Common myeloid progenitor, CD34-positive (primary cell): Measurements from ENCODE around the gene UVRAG.
"Not testable (repeated sequence)": the region's sequence is repeated elsewhere in the genome, so short reads cannot be mapped to it uniquely, and the experiment has no call there.

Source experiments
- CTCF ChIA-PET: fragments of 350-600 bp; sonication (Branson Sonifier 250); formaldehyde crosslinking; loops from one replicate; lab custom pipeline; 2021; ENCODE audit warnings: antibody characterized with exemption; lab: Charles Lee
- POLR2A ChIA-PET: fragments of 350-600 bp; sonication (Branson Sonifier 250); formaldehyde crosslinking; loops from one replicate; lab custom pipeline; 2021; ENCODE audit warnings: antibody characterized with exemption; lab: Charles Lee
- DNase-seq, 3 donors: peaks; one replicate each; pipeline versions ENCODE4 v3.0.0 to v3.0.0-alpha.2; 2013
- H3K27ac ChIP-seq, 2 experiments: 1 replicate in 1 of 2; 2 replicates in 1 of 2; pipeline ENCODE4 v1.7.0; 2013; ENCODE audit warnings: inconsistent platforms in 2 of 2, low read length in 2 of 2, mild to moderate bottlenecking in 2 of 2, low read depth in 1 of 2, moderate library complexity in 1 of 2; ENCODE audit not compliant: severe bottlenecking in 2 of 2, insufficient read depth in 1 of 2, poor library complexity in 1 of 2
- H3K27me3 ChIP-seq, 5 experiments: replicated peaks in 2 of 5; 1 replicate in 3 of 5; 2 replicates in 2 of 5; pipeline versions ENCODE4 v1.6.1 to v1.7.0; 2013; ENCODE audit warnings: low read length in 4 of 5, mild to moderate bottlenecking in 2 of 5, moderate library complexity in 2 of 5, inconsistent platforms in 1 of 5; ENCODE audit not compliant: insufficient read depth in 5 of 5, control insufficient read depth in 4 of 5
- H3K36me3 ChIP-seq, 4 experiments: 1 replicate in 2 of 4; 2 replicates in 2 of 4; pipeline versions ENCODE4 v1.6.1 to v1.7.0; 2013; ENCODE audit warnings: low read length in 3 of 4, control low read depth in 1 of 4, mild to moderate bottlenecking in 1 of 4; ENCODE audit not compliant: control insufficient read depth in 4 of 4, insufficient read depth in 4 of 4
- H3K4me1 ChIP-seq, 4 experiments: 1 replicate in 3 of 4; 2 replicates in 1 of 4; pipeline versions ENCODE4 v1.6.1 to v1.7.1; 2013; ENCODE audit warnings: low read length in 3 of 4, mild to moderate bottlenecking in 3 of 4, control low read depth in 1 of 4, inconsistent platforms in 1 of 4, moderate library complexity in 1 of 4; ENCODE audit not compliant: control insufficient read depth in 4 of 4, insufficient read depth in 4 of 4; ENCODE audit errors: control extremely low read depth in 1 of 4
- H3K4me3 ChIP-seq, 7 experiments: 1 replicate in 4 of 7; 2 replicates in 3 of 7; pipeline versions ENCODE4 v1.5.1 to v1.7.0; 2013; ENCODE audit warnings: mild to moderate bottlenecking in 7 of 7, low read length in 6 of 7, moderate library complexity in 6 of 7, inconsistent platforms in 2 of 7, low read depth in 2 of 7, control low read depth in 1 of 7; ENCODE audit not compliant: insufficient read depth in 4 of 7, control insufficient read depth in 1 of 7; ENCODE audit errors: extremely low read depth in 1 of 7
- H3K9me3 ChIP-seq, 5 experiments: 1 replicate in 4 of 5; 2 replicates in 1 of 5; pipeline versions ENCODE4 v1.6.1 to v1.7.1; 2013; ENCODE audit warnings: low read length in 4 of 5, mild to moderate bottlenecking in 2 of 5, inconsistent platforms in 1 of 5, low read depth in 1 of 5, moderate library complexity in 1 of 5; ENCODE audit not compliant: control insufficient read depth in 4 of 5, insufficient read depth in 2 of 5; ENCODE audit errors: control extremely low read depth in 1 of 5
- whole genome bisulfite sequencing: methylation state at CpG from one replicate; pipeline ENCODE4 v1.1.5; 2013; ENCODE audit not compliant: insufficient coverage; 5-methylcytosine and 5-hydroxymethylcytosine counted together

UVRAG gene

DNA sequence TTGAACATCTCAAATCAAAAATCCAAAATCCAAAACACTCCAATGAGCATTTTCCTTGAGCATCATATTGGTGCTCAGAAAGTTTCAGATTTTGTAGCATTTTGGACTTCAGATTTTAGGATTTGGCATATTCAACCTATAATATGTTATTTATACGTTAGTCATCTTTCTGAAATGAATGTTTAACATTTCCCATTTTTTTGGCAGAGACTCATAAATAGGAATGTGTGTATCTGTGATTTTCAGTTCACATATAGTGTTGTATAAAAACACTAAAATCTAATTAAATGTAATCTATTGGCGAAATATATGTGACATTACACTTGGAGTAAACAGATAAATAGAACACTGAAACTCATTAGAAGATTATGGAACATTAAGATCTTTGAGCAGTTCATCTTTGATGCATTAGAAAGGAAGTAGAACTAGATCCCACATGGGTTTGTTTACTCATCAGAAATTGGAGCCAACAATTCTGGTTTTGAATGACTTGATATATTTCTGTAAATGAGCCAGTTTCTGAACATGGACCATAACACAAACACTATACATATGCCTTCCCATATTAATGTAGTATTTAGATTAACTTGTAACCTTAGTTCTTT lies 153.1 kb downstream of the UVRAG start:
- DNase-seq, result no peak
- H3K27me3 ChIP-seq, result no peaks in the 10 kb centered on the region
- H3K4me3 ChIP-seq, result no peak overlapping the region
- CTCF ChIA-PET, result no interaction called here
- POLR2A ChIA-PET, result no interaction called here
- peaks cover 0 to 14% (median 2%) of the 10 kb centered on the region in 5 experiments for H3K9me3 ChIP-seq
- H3K36me3 ChIP-seq, result peaks cover 0 to 4% (median 0%) of the 10 kb centered on the region in 4 experiments
- no CpG with 5 or more reads among the region's 2 CpGs for WGBS
- no peak overlapping the region for H3K27ac ChIP-seq
- H3K4me1 ChIP-seq, result peaks cover 0 to 4% (median 0%) of the 10 kb centered on the region in 4 experiments

DNA sequence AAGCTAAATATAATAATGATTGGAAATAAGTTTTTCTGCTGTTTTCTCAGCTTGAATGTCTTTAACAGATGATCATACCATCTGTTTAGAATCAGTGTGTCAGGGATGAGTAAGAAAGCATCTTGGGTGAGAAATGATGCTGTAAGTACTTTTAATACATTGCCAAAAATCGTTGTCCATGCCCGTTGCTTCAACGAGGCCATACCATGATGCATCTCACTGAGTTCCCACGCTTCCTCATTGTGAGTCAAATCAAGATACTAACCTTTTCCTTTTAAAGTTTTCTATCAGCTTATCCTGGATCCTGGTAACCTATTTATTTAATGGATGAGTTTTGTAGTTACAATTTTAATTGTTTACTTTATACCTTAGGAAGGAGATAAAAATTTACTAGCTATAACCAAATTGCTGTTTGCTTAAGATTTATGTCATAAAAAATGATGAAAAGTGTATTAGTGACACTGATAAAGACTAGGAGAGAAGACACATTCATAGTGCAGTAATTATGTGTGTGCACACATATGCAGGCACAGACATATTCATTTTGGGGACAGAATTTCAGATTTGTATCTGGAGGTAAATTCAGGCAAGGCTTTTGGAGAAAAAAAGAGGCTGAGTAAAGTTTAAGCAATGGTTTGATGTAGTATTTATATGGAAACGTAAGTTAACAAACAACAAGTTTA lies 154.8 kb downstream of the UVRAG start:
- Histone ChIP-seq H3K27me3 (no peaks in the 10 kb centered on the region), H3K27ac (no peak overlapping the region), H3K9me3 (peaks cover 0 to 19% (median 3%) of the 10 kb centered on the region in 5 experiments), H3K36me3 (peaks cover 0 to 4% (median 0%) of the 10 kb centered on the region in 4 experiments), H3K4me3 (no peak overlapping the region), H3K4me1 (peaks cover 0 to 4% (median 0%) of the 10 kb centered on the region in 4 experiments)
- 100% methylated on average over 1 of the region's 5 CpGs for WGBS
- no peak for DNase-seq
- CTCF ChIA-PET, result interaction anchor here (0.7 kb wide), 1 partner anchor 72 kb away, joined by 3 read pairs; no protein-coding TSS in a partner anchor
- POLR2A ChIA-PET, result no interaction called here

DNA sequence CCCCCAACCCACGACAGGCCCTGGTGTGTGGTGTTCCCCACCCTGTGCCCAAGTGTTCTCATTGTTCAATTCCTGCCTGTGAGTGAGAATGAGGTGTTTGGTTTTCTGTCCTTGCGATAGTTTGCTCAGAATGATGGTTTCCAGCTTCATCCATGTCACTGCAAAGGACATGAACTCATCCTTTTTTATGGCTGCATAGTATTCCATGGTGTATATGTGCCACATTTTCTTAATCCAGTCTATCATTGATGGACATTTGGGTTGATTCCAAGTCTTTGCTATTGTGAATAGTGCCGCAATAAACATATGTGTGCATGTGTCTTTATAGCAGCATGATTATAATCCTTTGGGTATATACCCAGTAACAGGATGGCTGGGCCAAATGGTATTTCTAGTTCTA lies 158.7 kb downstream of the UVRAG start:
- DNase-seq, H3K4me3 ChIP-seq, H3K36me3 ChIP-seq, H3K27me3 ChIP-seq, POLR2A ChIA-PET, CTCF ChIA-PET, H3K4me1 ChIP-seq, H3K27ac ChIP-seq: not testable (repeated sequence)
- peaks cover 0 to 19% (median 3%) of the 10 kb centered on the region in 5 experiments for H3K9me3 ChIP-seq
- WGBS, result no CpG with 5 or more reads among the region's 3 CpGs

DNA sequence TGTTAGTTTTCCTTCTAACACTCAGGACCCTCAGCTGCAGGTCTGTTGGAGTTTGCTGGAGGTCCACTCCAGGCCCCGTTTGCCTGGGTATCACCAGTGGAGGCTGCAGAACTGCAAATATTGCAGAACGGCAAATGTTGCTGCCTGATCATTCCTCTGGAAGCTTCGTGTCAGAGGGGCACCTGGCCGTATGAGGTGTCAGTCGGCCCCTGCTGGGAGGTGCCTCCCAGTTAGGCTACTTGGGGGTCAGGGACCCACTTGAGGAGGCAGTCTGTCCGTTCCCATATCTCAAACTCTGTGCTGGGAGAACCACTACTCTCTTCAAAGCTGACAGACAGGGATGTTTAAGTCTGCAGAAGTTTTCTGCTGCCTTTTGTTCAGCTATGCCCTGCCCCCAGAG lies 164.1 kb downstream of the UVRAG start:
- 100% methylated on average over 6 of the region's 6 CpGs for WGBS
- H3K9me3 ChIP-seq, DNase-seq, H3K27me3 ChIP-seq, H3K36me3 ChIP-seq, H3K27ac ChIP-seq, POLR2A ChIA-PET, H3K4me1 ChIP-seq, H3K4me3 ChIP-seq, CTCF ChIA-PET: not testable (repeated sequence)

DNA sequence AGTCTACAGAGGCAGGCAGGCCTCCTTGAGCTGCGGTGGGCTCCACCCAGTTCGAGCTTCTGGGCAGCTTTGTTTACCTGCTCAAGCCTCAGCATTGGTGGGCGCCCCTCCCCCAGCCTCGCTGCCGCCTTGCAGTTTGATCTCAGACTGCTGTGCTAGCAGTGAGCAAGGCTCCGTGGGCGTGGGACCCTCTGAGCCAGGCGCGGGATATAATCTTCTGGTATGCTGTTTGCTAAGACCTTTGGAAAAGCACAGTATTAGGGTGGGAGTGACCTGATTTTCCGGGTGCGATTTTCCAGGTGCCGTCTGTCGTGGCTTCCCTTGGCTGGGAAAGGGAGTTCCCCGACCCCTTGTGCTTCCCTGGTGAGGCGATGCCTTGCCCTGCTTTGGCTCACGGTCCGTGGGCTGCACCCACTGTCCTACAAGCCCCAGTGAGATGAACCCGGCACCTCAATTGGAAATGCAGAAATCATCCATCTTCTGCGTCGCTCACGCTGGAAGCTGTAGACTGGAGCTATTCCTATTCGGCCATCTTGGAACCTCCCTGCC lies 164.5 kb downstream of the UVRAG start:
- 98% methylated on average over 14 of the region's 22 CpGs for WGBS
- POLR2A ChIA-PET, DNase-seq, H3K9me3 ChIP-seq, H3K27me3 ChIP-seq, H3K27ac ChIP-seq, H3K4me3 ChIP-seq, H3K4me1 ChIP-seq: not testable (repeated sequence)
- CTCF ChIA-PET, result interaction anchor here (1.5 kb wide), 1 partner anchor 15 kb away, joined by 4 read pairs; no protein-coding TSS in a partner anchor
- peaks cover 7 to 13% (median 9%) of the 10 kb centered on the region in 4 experiments for H3K36me3 ChIP-seq

DNA sequence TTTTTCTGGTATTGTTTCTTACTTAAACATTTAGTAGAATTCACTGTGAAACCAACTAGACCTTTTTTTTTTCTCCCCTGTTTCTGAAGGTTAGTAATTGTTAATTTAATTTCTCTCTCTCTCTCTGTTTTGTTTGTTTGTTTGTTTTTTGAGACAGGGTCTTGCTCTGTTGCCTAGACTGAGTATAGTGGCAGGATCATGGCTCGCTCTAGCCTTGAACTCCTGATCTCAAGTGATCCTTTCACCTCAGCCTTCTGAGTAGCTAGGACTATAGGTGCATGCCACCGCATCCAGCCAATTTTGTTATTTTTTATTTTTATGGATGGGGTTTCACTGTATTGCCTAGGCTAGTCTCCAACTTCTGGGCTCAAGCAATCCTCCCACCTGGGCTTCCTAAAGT lies 165.0 kb downstream of the UVRAG start:
- ChIA-PET CTCF (interaction anchor here (0.7 to 1.5 kb wide), 2 partner anchors 14 to 491 kb away, joined by 3 to 4 read pairs; no protein-coding TSS in a partner anchor), POLR2A (no interaction called here)
- no CpG with 5 or more reads among the region's 2 CpGs for WGBS

DNA sequence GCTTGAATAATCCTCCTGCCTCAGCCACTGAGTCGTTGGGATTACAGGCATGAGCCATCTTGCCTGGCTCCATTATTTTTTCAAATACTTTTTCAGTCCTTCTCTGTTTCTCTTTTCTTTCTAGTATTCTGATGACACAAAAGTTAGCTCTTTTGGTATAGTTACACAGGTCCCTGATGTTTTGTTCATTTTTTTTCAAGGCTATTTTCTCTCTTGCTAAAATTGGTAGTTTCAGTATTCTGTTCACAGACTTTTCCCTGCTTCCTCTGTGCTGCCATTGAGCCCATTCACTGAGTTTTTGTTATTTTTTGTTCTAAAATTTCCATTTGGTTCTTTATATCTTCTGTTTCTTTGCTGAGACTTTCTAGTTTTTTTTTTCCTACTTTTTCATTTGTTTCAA lies 166.5 kb downstream of the UVRAG start:
- no peak overlapping the region for H3K27ac ChIP-seq
- no CpG with 5 or more reads among the region's 1 CpG for WGBS
- H3K4me1 ChIP-seq, result no peaks in the 10 kb centered on the region
- no peak overlapping the region for H3K4me3 ChIP-seq
- H3K36me3 ChIP-seq, result peaks cover 7 to 17% (median 11%) of the 10 kb centered on the region in 4 experiments
- ChIA-PET CTCF (no interaction called here), POLR2A (interaction anchor here (0.6 kb wide), 1 partner anchor 89 kb away, joined by 3 read pairs; no protein-coding TSS in a partner anchor)
- H3K9me3 ChIP-seq, result no peaks in the 10 kb centered on the region
- H3K27me3 ChIP-seq, result no peaks in the 10 kb centered on the region
- DNase-seq, result no peak

More for the DNA sequence above, 165.0 kb downstream of the UVRAG start:
- H3K36me3 ChIP-seq, result peaks cover 7 to 17% (median 11%) of the 10 kb centered on the region in 4 experiments
- H3K9me3 ChIP-seq, result no peaks in the 10 kb centered on the region
- H3K4me3 ChIP-seq, result no peak overlapping the region
- H3K4me1 ChIP-seq, result no peaks in the 10 kb centered on the region
- no peaks in the 10 kb centered on the region for H3K27me3 ChIP-seq
- no peak for DNase-seq
- no peak overlapping the region for H3K27ac ChIP-seq
